GM12864 (cell line): Measurements from ENCODE around the gene TRAF4.

Source experiments
- DNase-seq: peaks from one replicate; pipeline ENCODE4 v3.0.0-alpha.2; 2011; ENCODE audit warnings: low read depth
- H3K4me3 ChIP-seq: 2 replicates; pipeline ENCODE4 v1.5.1; 2011; ENCODE audit warnings: mild to moderate bottlenecking, low read depth, low read length, control low read depth
- CTCF ChIP-seq: IDR thresholded peaks from 2 replicates; pipeline ENCODE4 v1.5.1; 2011; ENCODE audit warnings: low read depth, mild to moderate bottlenecking, moderate library complexity, low read length, control low read depth, inconsistent platforms; ENCODE audit errors: missing control alignments

The TRAF4 gene

GRCh38 chr17:28743243-28744103, at the start of gene TRAF4:
TSS of gene TRAF4 (plus strand) at chr17:28744011. CDS start at chr17:28744113, 102 bp downstream.
- TF ChIP-seq CTCF: peak; percentile 5
- no peak for DNase-seq
- peak within 1 kb of the TSS; percentile 89 for H3K4me3 ChIP-seq

GRCh38 chr17:28698253-28698941, 45.4 kb upstream of the TRAF4 start:
- DNase-seq: no peak
- no peak for TF ChIP-seq CTCF
- H3K4me3 ChIP-seq: no peak overlapping the region

GRCh38 chr17:28700278-28700677, 43.5 kb upstream of the TRAF4 start:
- TF ChIP-seq CTCF: no peak
- H3K4me3 ChIP-seq: no peak overlapping the region
- DNase-seq: no peak

- no peak for TF ChIP-seq CTCF
- DNase-seq: no peak
- H3K4me3 ChIP-seq: no peak overlapping the region
Observed at GRCh38 chr17:28700830-28701492, 42.9 kb upstream of the TRAF4 start.

GRCh38 chr17:28702026-28702751, 41.6 kb upstream of the TRAF4 start:
- no peak for DNase-seq
- no peak for TF ChIP-seq CTCF

GRCh38 chr17:28702752-28703150, 41.1 kb upstream of the TRAF4 start:
- no peak for DNase-seq
- no peak for TF ChIP-seq CTCF
- H3K4me3 ChIP-seq: no peak overlapping the region

More at GRCh38 chr17:28702026-28702751, 41.6 kb upstream of the TRAF4 start:
- no peak overlapping the region for H3K4me3 ChIP-seq
